ENCODE results near the gene ZDHHC15.
"Not testable (repeated sequence)": the region's sequence is repeated elsewhere in the genome, so short reads cannot be mapped to it uniquely, and the experiment has no call there.

ZDHHC15 gene
- 0.84 to 1.2 reads per million in 2 donors for total RNA-seq

GRCh38 chrX:75522565-75523431, at the start of gene ZDHHC15:
TSS of gene ZDHHC15 (minus strand) at chrX:75523037. CDS start at chrX:75523024, 13 bp downstream.
- peak; percentile 2 for DNase-seq

- DNase-seq, result not testable (repeated sequence)
Observed at GRCh38 chrX:75560544-75560943, 37.7 kb upstream of the ZDHHC15 start.

- no peak for DNase-seq
Observed at GRCh38 chrX:75547783-75548182, 24.9 kb upstream of the ZDHHC15 start.

- DNase-seq, result no peak
Observed at GRCh38 chrX:75546724-75547511, 24.1 kb upstream of the ZDHHC15 start.

GRCh38 chrX:75544786-75545185, 21.9 kb upstream of the ZDHHC15 start:
- DNase-seq, result no peak

GRCh38 chrX:75483933-75484332, 38.9 kb downstream of the ZDHHC15 start:
- DNase-seq, result no peak

- DNase-seq, result not testable (repeated sequence)
Observed at GRCh38 chrX:75461780-75462179, 61.1 kb downstream of the ZDHHC15 start.

GRCh38 chrX:75421688-75422230, 101.1 kb downstream of the ZDHHC15 start:
- no peak for DNase-seq

- not testable (repeated sequence) for DNase-seq
Observed at GRCh38 chrX:75407153-75407552, 115.7 kb downstream of the ZDHHC15 start.

GRCh38 chrX:75390470-75390869, 132.4 kb downstream of the ZDHHC15 start:
- DNase-seq, result no peak

- DNase-seq, result no peak
Observed at GRCh38 chrX:75369721-75370120, 153.1 kb downstream of the ZDHHC15 start.

GRCh38 chrX:75366861-75367260, 156.0 kb downstream of the ZDHHC15 start:
- no peak for DNase-seq

GRCh38 chrX:75365243-75365975, 157.4 kb downstream of the ZDHHC15 start:
- DNase-seq, result no peak

- no peak for DNase-seq
Observed at GRCh38 chrX:75361788-75362187, 161.0 kb downstream of the ZDHHC15 start.

- not testable (repeated sequence) for DNase-seq
Observed at GRCh38 chrX:75348601-75349000, 174.2 kb downstream of the ZDHHC15 start.

GRCh38 chrX:75337525-75337924, 185.3 kb downstream of the ZDHHC15 start:
- DNase-seq, result no peak

GRCh38 chrX:75335127-75335458, 187.7 kb downstream of the ZDHHC15 start:
- DNase-seq, result no peak

- not testable (repeated sequence) for DNase-seq
Observed at GRCh38 chrX:75334407-75335126, 188.3 kb downstream of the ZDHHC15 start.

- DNase-seq, result no peak
Observed at GRCh38 chrX:75327607-75328006, 195.2 kb downstream of the ZDHHC15 start.
